Activated CD4-positive, alpha-beta T cell treated with anti-CD3 and anti-CD28 coated beads, Interleukin-2, amount 50 U/mL, for 48 hours (primary cell): ENCODE results near the gene MISP.

ENCODE experiments used
- DNase-seq, 2 experiments: peaks; one replicate each; pipeline ENCODE4 v3.0.0-alpha.2; 2020

Gene MISP

GRCh38 chr19:781800-782184 lies 30.9 kb downstream of the MISP start:
- no peak for DNase-seq

- no peak for DNase-seq
These were observed 31.4 kb downstream of the MISP start for GRCh38 chr19:782185-782877.

- no peak for DNase-seq
These were observed 32.2 kb downstream of the MISP start for GRCh38 chr19:782878-783668.

GRCh38 chr19:784541-784940 lies 33.6 kb downstream of the MISP start:
- DNase-seq: no peak

- DNase-seq: no peak
These were observed 36.6 kb downstream of the MISP start for GRCh38 chr19:787536-787935.

GRCh38 chr19:788686-788982 lies 37.7 kb downstream of the MISP start:
- no peak for DNase-seq

- no peak for DNase-seq
These were observed 38.2 kb downstream of the MISP start for GRCh38 chr19:788983-789700.

- DNase-seq: no peak
These were observed 38.8 kb downstream of the MISP start for GRCh38 chr19:789701-790060.

- DNase-seq: no peak
These were observed 40.2 kb downstream of the MISP start for GRCh38 chr19:791007-791566.

GRCh38 chr19:791567-792305 lies 40.8 kb downstream of the MISP start:
- no peak for DNase-seq

GRCh38 chr19:792306-792885 lies 41.5 kb downstream of the MISP start:
- DNase-seq: no peak

- no peak for DNase-seq
These were observed 42.9 kb downstream of the MISP start for GRCh38 chr19:793806-794205.

- no peak for DNase-seq
These were observed 44.2 kb downstream of the MISP start for GRCh38 chr19:795073-795611.

GRCh38 chr19:795691-796581 lies 45.0 kb downstream of the MISP start:
- no peak for DNase-seq

- peak; percentile 98 to 99 for DNase-seq
These were observed 46.0 kb downstream of the MISP start, which contains the start of gene PTBP1 for GRCh38 chr19:796692-797527. Gene PTBP1 (plus strand): TSS chr19:797452. CDS start chr19:797498, 46 bp downstream.

GRCh38 chr19:797528-798414 lies 46.9 kb downstream of the MISP start:
- DNase-seq: peak; percentile 87 to 90

- DNase-seq: no peak
These were observed 47.6 kb downstream of the MISP start for GRCh38 chr19:798415-799075.

GRCh38 chr19:799076-799881 lies 48.4 kb downstream of the MISP start:
- peak in 1 of 2 experiments; percentile 34 for DNase-seq
